Hematopoietic multipotent progenitor cell (in vitro differentiated cells): ENCODE data around the gene MARF1. TPM values are rescaled to one million over a fixed set of nuclear protein-coding genes. Genes with fewer than 3 reads are reported as not detected.

Experiments
- DNase-seq, 3 donors: peaks; one replicate each; pipeline ENCODE4 v3.0.0-alpha.2; 2011 to 2015; ENCODE audit warnings: low read depth in 2 of 3, low spot score in 2 of 3
- total RNA-seq: library from RNA; depleted of rRNA; stranded (reverse); fragments of >200 nt; gene quantifications from one replicate; pipeline ENCODE4 v1.2.3, GENCODE V29; 2012

The MARF1 gene
- total RNA-seq, 1 donor: 25.0 TPM

- DNase-seq: no peak
These were observed 98.5 kb downstream of the MARF1 start for GRCh38 chr16:15544405-15544804.

Other genes with a start within 250 kb of the MARF1 start
- gene MPV17L, start 247.4 kb downstream of the MARF1 start, total RNA-seq: 13.5 TPM
- 15.1 TPM for gene BMERB1, start 208.6 kb downstream of the MARF1 start, total RNA-seq
- 39.3 TPM for gene NDE1, start 7.1 kb upstream of the MARF1 start, total RNA-seq
- gene MYH11, start 213.9 kb upstream of the MARF1 start, total RNA-seq: 0.27 TPM
- gene CEP20, start 245.4 kb upstream of the MARF1 start, total RNA-seq: 16.7 TPM